GM12892 (cell line): ENCODE results near the gene AIP.

Experiments
- POLR2A ChIP-seq: IDR thresholded peaks from 2 replicates; pipeline ENCODE4 v1.6.1; 2011; ENCODE audit warnings: low read depth, low read length, control low read depth
- POLR2AphosphoS5 ChIP-seq: IDR thresholded peaks from 2 replicates; pipeline ENCODE4 v1.6.1; 2011; ENCODE audit warnings: low read depth, low read length, control low read depth

DNA sequence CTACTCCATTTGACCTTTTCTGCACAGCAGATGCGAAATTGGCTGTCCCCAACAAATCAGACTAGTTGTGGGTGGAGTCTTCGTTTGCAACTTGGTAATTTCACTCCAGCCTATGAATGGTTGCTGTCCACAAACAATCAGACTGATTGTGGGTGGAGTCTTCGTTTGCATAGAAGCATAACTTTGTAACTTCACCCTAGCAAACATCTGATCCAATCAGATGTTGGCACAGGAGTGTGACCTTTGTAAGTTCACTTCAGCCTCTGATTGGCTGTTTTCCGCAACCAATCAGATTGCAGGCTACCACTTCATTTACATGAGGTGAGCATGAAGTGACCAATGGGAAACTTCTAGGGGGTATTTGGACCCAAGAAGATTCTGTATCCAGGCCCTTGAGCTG is 56.7 kb downstream of the AIP start:
- TF ChIP-seq POLR2A (no peak), POLR2AphosphoS5 (no peak)
